Anterior cingulate cortex (tissue), 58 donors: ENCODE measurements around the gene SLX9.

ENCODE experiments used
- DNase-seq, 58 donors: peaks; one replicate each; lab custom pipeline; 2025; lab: John Stamatoyannopoulos, UW

SLX9 gene

GRCh38 chr21:44943686-44944550, 4.1 kb downstream of the SLX9 start:
- DNase-seq, result no peak

GRCh38 chr21:44944596-44944995, 4.8 kb downstream of the SLX9 start:
- no peak for DNase-seq

- DNase-seq, result no peak
These were observed 6.6 kb downstream of the SLX9 start for GRCh38 chr21:44946254-44947041.

GRCh38 chr21:44947111-44947929, 7.5 kb downstream of the SLX9 start:
- DNase-seq, result no peak

GRCh38 chr21:44947930-44948331, 8.1 kb downstream of the SLX9 start:
- DNase-seq, result no peak

DNA sequence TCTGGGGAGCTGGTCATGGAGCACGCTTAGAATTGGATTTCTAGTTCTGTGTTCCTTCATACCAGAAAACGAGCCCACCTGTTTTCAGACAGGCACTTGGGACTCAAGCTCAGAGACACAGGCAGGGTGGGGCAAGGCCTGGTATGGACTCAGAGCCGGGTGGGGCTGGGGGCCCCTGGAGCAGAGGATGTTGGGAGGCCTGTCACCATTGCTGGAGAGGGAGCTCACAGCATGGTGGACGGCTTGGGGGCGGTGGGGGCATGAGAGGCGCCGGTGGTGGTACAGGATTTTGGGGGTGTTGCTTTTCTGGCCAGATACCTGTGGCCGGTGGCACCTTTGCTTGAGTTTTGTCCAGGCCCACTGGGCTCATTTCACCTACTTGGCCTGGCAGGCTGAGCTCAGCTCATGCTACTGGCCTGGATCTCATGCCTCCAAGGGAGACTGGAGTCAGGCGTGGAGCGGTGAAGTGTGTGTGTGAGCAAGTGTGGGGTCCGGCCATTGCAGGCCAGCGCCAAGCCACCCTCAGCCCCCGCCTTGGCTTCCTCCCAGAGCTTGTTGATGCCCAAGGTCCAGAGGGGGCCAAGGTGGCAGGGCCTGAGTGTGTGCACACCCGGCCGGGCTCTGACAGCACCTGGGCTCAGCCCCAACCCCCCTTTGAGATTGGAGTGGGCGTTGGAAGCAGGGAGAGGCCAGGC, 8.7 kb downstream of the SLX9 start:
- no peak for DNase-seq

GRCh38 chr21:44949161-44949778, 9.4 kb downstream of the SLX9 start:
- no peak for DNase-seq

- peak in 40 of 58 donors; percentile 4 to 78 (median 41) for DNase-seq
These were observed 10.0 kb downstream of the SLX9 start for GRCh38 chr21:44949779-44950198.

- DNase-seq, result no peak
These were observed 10.5 kb downstream of the SLX9 start for GRCh38 chr21:44950351-44950750.

- no peak for DNase-seq
These were observed 11.5 kb downstream of the SLX9 start for GRCh38 chr21:44951186-44951915.

DNA sequence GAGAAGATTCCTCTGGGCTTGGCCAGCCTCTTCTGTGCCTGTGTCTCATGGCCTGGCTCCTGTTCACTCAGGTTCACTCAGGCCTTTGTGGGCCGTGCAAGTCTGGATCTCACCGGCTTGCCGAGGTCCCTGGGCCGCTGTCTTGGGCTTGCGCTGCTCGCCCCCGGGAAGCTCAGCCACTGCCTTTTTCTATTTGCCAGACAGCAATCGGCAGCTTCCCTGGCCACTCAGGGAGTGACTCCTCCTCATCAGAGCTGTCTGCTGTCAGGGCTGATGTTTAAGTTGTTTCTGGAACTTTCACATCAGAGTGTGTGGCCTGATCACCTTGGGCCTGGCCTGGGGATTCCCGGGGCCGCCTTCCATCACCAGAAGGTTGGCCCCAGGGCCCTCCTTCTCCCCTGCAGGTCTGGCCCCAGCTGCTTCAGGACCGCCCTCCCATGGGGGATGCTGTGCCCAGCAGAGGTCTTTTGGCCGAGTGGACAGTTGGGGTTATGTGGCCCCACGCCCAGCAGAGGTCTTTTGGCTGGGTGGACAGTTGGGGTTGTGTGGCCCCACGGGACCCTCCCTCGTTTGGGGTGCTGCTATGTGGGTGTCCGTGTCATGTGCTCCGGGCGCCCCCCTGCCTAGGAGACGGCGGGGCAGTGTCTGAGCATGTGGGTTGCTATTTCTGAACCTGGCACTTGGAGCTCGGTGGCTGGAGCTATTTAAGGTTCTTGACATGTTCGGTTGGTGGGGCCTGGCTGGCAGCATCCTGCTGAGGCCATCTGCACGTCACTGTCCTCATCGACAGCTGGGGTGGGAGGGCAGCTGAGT, 12.5 kb downstream of the SLX9 start:
- DNase-seq, result peak in 5 of 58 donors; percentile 16 to 30 (median 22)

- no peak for DNase-seq
These were observed 13.2 kb downstream of the SLX9 start for GRCh38 chr21:44952929-44953627.

DNA sequence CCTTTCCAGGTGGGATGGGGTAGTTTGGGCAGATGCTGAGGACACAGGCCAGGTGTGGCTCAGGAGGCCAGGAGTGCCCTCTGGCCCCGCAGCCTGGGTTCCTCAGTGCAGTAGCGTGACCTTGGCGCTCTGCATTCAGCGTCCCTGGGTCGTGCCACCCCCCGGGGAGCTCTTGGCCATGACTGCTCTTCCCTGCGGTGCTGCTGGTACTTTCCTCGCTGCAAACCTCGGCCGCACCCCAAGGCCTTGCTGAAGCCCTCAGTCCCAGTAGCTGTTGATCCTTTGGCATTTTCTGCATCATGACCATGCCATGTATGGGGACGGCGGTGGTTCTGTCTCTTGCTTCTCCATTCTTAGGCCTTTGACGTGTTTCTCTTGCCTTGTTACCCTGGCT, 13.8 kb downstream of the SLX9 start:
- DNase-seq, result no peak

DNA sequence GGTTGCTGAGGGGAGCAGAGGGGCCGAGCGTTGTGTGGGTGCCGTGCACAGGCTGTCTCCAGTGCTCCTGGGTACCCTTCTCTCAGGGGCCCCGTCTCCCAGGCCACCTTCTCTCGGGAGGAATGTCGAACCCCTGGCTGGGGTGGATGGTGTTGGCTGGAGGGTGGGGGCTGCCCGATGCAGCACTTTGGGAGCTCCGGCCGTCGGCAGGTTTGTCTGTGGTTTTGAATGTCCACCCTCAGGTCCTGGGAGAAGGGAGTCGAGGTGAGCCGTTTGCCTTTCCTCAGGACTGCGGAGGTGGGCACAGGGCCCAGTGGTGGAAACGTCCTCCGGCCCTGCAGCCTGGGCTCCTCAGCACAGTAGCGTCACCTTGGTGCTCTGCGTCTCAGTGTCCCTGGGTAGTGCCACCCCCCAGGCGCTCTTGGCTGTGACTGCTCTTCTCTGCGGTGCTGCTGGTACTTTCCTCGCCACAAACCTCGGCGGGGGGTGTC, 14.5 kb downstream of the SLX9 start:
- DNase-seq, result no peak

DNA sequence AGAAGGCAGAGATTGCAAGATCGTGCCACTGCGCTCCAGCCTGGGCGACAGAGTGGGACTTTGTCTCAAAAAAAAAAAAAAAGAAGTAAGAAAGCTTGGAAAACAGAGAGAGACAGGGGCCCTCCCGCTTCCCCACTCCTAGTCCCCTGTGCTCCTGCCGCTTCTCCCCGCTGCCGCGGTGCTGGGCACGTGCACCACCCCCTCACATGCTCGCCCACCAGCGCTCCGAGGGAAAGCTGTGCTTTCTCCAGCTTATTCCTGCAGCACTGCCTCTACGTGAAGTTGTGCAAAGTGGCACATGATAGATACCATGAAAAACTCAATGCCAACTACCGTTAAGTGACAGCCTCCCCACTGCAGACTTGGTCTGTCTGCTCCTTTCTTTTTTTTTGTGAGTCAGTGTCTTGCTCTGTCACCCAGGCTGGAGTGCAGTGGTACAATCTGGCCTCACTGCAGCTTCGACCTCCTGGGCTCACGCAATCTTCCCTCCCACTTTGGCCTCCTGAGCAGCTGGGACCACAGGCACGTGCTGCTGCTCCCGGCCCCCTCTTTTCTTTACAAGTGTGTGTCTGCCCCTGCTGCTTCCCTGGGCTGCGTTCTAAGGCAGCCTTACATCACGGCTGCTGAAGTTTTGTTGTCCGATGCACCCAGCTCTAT, 15.4 kb downstream of the SLX9 start:
- DNase-seq, result peak in 10 of 58 donors; percentile 4 to 45 (median 24)

DNA sequence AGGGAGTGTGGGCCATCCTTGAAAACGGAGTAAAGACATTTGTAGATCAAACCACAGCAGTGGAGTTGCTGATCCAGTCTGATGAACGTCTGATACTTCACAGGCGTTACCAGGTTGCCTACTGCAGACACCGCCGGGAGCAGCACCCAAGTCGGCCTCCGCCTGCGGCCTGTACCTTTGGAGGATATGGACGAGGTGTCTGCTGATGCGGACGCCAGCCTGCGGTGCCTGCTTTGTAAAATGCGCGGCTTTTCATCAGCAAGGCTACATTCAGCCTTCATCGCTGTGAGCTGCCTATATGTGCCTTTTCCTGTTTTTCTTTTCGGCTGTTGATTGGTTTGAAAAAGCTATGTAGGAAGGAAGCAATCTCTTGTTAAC, 16.0 kb downstream of the SLX9 start:
- no peak for DNase-seq
